CD14-positive monocyte (primary cell): ENCODE results near the gene GALNT17. TPM values are rescaled to one million over a fixed set of nuclear protein-coding genes. Genes with fewer than 3 reads are reported as not detected.

Experiments
- DNase-seq, 3 donors: peaks; one replicate each; pipeline ENCODE4 v3.0.0-alpha.2; 2011 to 2022
- H2AFZ ChIP-seq: 2 replicates; pipeline ENCODE4 v1.6.0; 2012; ENCODE audit warnings: mild to moderate bottlenecking, low read depth, low read length, inconsistent platforms; ENCODE audit not compliant: insufficient read depth, poor library complexity, severe bottlenecking
- H3K27ac ChIP-seq, 2 donors: 1 replicate in 1 of 2; 2 replicates in 1 of 2; pipeline ENCODE4 v1.5.1; 2012 to 2013; ENCODE audit warnings: low read length in 2 of 2, control low read depth in 1 of 2, inconsistent platforms in 1 of 2, low read depth in 1 of 2, mild to moderate bottlenecking in 1 of 2
- H3K27me3 ChIP-seq, 2 donors: one replicate each; pipeline versions ENCODE4 v1.6.0 to v1.6.1; 2011 to 2013; ENCODE audit warnings: low read length in 2 of 2; ENCODE audit not compliant: control insufficient read depth in 2 of 2, insufficient read depth in 2 of 2
- H3K36me3 ChIP-seq, 2 donors: replicated peaks in 1 of 2; 1 replicate in 1 of 2; 2 replicates in 1 of 2; pipeline versions ENCODE4 v1.5.1 to v1.6.1; 2012 to 2013; ENCODE audit warnings: low read length in 2 of 2, control low read depth in 1 of 2, inconsistent platforms in 1 of 2, mild to moderate bottlenecking in 1 of 2; ENCODE audit not compliant: insufficient read depth in 2 of 2, control insufficient read depth in 1 of 2
- H3K4me1 ChIP-seq, 2 donors: 1 replicate in 1 of 2; 2 replicates in 1 of 2; pipeline versions ENCODE4 v1.5.1 to v1.6.1; 2012 to 2013; ENCODE audit warnings: low read length in 2 of 2, control low read depth in 1 of 2, inconsistent platforms in 1 of 2, mild to moderate bottlenecking in 1 of 2, moderate library complexity in 1 of 2; ENCODE audit not compliant: insufficient read depth in 2 of 2, control insufficient read depth in 1 of 2
- H3K4me2 ChIP-seq: replicated peaks from 2 replicates; pipeline ENCODE3; 2012; ENCODE audit warnings: low read length, moderate library complexity, mild to moderate bottlenecking; ENCODE audit not compliant: poor library complexity, severe bottlenecking; ENCODE audit errors: extremely low read depth
- H3K4me3 ChIP-seq, 3 experiments: fragments of 200-600 bp in 1 of 3; sonication (generic) in 1 of 3; replicated peaks in 1 of 3; 1 replicate in 2 of 3; 2 replicates in 1 of 3; pipeline ENCODE4 v1.5.1; 2011 to 2013; ENCODE audit warnings: low read length in 3 of 3, mild to moderate bottlenecking in 3 of 3, control low read depth in 2 of 3, low read depth in 2 of 3, inconsistent platforms in 1 of 3, moderate library complexity in 1 of 3
- H3K79me2 ChIP-seq: 2 replicates; pipeline ENCODE4 v1.6.0; 2012; ENCODE audit warnings: mild to moderate bottlenecking, control low read depth, inconsistent platforms, low read length, moderate library complexity; ENCODE audit not compliant: insufficient read depth
- H3K9ac ChIP-seq: 2 replicates; pipeline ENCODE4 v1.6.0; 2017; ENCODE audit warnings: low read length, mild to moderate bottlenecking; ENCODE audit not compliant: insufficient read depth, poor library complexity, severe bottlenecking
- H3K9me3 ChIP-seq, 2 donors: replicated peaks in 1 of 2; 1 replicate in 1 of 2; 2 replicates in 1 of 2; pipeline versions ENCODE4 v1.5.1 to v1.6.1; 2012 to 2013; ENCODE audit warnings: low read length in 2 of 2, control low read depth in 1 of 2; ENCODE audit not compliant: control insufficient read depth in 1 of 2, insufficient read depth in 1 of 2
- H4K20me1 ChIP-seq: 2 replicates; pipeline ENCODE4 v1.6.0; 2012; ENCODE audit warnings: mild to moderate bottlenecking, low read length, control low read depth, moderate library complexity; ENCODE audit not compliant: insufficient read depth
- H3K27ac Mint-ChIP-seq, 7 donors: one replicate each; pipeline ENCODE4 v1.8.0; 2020; ENCODE audit warnings: mild to moderate bottlenecking in 7 of 7, mixed read lengths in 7 of 7, moderate library complexity in 6 of 7, inconsistent platforms in 2 of 7
- H3K27me3 Mint-ChIP-seq, 3 donors: one replicate each; pipeline ENCODE4 v1.8.0; 2021 to 2022; ENCODE audit warnings: low read depth in 3 of 3, mild to moderate bottlenecking in 3 of 3, mixed read lengths in 3 of 3, moderate library complexity in 3 of 3, inconsistent platforms in 1 of 3
- H3K36me3 Mint-ChIP-seq, 2 donors: one replicate each; pipeline ENCODE4 v1.8.0; 2020; ENCODE audit warnings: mixed read lengths in 2 of 2, inconsistent platforms in 1 of 2, mild to moderate bottlenecking in 1 of 2
- H3K4me1 Mint-ChIP-seq: one replicate; pipeline ENCODE4 v1.8.0; 2020; ENCODE audit warnings: mild to moderate bottlenecking, mixed read lengths
- H3K4me3 Mint-ChIP-seq, 2 donors: one replicate each; pipeline ENCODE4 v1.8.0; 2020; ENCODE audit warnings: mild to moderate bottlenecking in 2 of 2, mixed read lengths in 2 of 2, moderate library complexity in 1 of 2
- H3K9me3 Mint-ChIP-seq, 7 donors: one replicate each; pipeline ENCODE4 v1.8.0; 2020 to 2022; ENCODE audit warnings: mixed read lengths in 7 of 7, mild to moderate bottlenecking in 6 of 7, moderate library complexity in 6 of 7, inconsistent platforms in 2 of 7
- WGBS: methylation state at CpG from one replicate; pipeline ENCODE4 v1.1.5; 2013; ENCODE audit warnings: missing lambda C conversion rate; ENCODE audit not compliant: insufficient coverage; 5-methylcytosine and 5-hydroxymethylcytosine counted together
- intact Hi-C, 2 donors: fragments of 100-400 bp; cut with micrococcal nuclease; formaldehyde crosslinking; loops; one replicate each; pipeline versions ENCODE4 v1.15.0 to v1.15.1; 2023
- polyA plus RNA-seq, 3 donors: library from polyadenylated mRNA; depleted of rRNA in 1 of 3; unstranded in 2 of 3; stranded (reverse) in 1 of 3; fragments of 300-500 nt in 2 of 3; fragments of >200 nt in 1 of 3; fragmentation: Illumina TruSeq in 2 of 3; gene quantifications; 1 replicate in 2 of 3; 2 replicates in 1 of 3; pipeline ENCODE4 v1.2.3, GENCODE V29; 2012 to 2021
- TF ChIP-seq, protein P1 (sequence below): fragments of 200-600 bp; IDR thresholded peaks from one replicate; pipeline ENCODE4 v1.8.0; 2022; ENCODE audit warnings: antibody characterized with exemption, mild to moderate bottlenecking

GALNT17 gene
- polyA plus RNA-seq, 3 donors, result not detected

DNA sequence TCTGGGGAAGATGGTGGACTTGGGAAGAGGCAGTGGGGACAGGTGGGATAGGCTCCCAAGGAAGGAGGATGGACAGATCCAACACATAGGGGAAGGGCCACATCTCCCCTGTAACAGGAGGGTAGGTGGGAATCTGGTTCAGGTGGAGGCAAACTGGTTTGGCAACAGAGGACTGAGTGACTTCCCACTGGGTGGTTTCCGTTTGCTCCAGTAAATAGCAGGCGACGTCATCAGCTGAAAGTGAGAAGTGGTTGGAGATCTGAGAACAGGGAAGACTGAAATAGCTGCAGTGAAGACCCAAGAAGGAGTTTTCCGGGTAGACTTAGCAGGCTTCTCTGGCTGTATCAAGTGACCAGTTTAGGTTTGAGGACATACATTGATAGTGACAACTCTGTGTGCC, 504.4 kb downstream of the GALNT17 start:
- Mint-ChIP-seq H3K4me1 (no peaks in the 10 kb centered on the region), H3K9me3 (peaks cover 2 to 17% (median 7%) of the 10 kb centered on the region in 7 donors), H3K27me3 (peaks cover 1 to 2% (median 1%) of the 10 kb centered on the region in 3 donors), H3K27ac (no peak overlapping the region), H3K4me3 (no peak overlapping the region), H3K36me3 (no peaks in the 10 kb centered on the region)
- TF ChIP-seq, protein P1, sequence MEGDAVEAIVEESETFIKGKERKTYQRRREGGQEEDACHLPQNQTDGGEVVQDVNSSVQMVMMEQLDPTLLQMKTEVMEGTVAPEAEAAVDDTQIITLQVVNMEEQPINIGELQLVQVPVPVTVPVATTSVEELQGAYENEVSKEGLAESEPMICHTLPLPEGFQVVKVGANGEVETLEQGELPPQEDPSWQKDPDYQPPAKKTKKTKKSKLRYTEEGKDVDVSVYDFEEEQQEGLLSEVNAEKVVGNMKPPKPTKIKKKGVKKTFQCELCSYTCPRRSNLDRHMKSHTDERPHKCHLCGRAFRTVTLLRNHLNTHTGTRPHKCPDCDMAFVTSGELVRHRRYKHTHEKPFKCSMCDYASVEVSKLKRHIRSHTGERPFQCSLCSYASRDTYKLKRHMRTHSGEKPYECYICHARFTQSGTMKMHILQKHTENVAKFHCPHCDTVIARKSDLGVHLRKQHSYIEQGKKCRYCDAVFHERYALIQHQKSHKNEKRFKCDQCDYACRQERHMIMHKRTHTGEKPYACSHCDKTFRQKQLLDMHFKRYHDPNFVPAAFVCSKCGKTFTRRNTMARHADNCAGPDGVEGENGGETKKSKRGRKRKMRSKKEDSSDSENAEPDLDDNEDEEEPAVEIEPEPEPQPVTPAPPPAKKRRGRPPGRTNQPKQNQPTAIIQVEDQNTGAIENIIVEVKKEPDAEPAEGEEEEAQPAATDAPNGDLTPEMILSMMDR, result no peak
- Histone ChIP-seq H3K4me1 (no peaks in the 10 kb centered on the region), H3K9me3 (peaks cover 0 to 3% of the 10 kb centered on the region in 2 donors), H2AFZ (no peak overlapping the region), H3K4me3 (no peak overlapping the region), H3K27me3 (no peaks in the 10 kb centered on the region), H3K79me2 (no peaks in the 10 kb centered on the region), H3K27ac (no peak overlapping the region), H4K20me1 (no peaks in the 10 kb centered on the region), H3K4me2 (no peak overlapping the region), H3K36me3 (no peaks in the 10 kb centered on the region), H3K9ac (no peak overlapping the region)
- no peak for DNase-seq
- intact Hi-C loops, result no loop called here
- WGBS, result 54% methylated on average over 4 of the region's 4 CpGs

DNA sequence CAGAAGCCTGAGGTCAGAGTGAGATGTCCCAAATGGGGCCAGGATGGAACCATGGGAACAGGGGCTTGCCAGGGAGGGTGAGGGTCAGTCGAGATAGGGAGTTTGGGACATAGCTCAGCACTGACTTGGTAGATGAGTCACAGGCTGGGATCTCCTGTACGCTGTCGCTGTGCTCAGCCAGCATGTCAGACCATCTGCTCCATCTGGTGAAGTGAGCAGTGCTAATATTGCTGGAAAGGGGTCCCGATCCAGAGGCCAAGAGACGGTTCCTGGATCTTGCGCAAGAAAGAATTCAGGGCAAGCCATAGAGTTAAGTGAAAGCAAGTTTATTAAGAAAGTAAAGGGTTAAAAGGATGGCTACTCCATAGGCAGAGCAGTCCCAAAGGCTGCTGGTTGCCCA, 505.6 kb downstream of the GALNT17 start:
- Histone ChIP-seq H3K27me3 (no peaks in the 10 kb centered on the region), H3K9me3 (peaks cover 0 to 3% of the 10 kb centered on the region in 2 donors), H3K9ac (no peak overlapping the region), H3K36me3 (no peaks in the 10 kb centered on the region), H3K4me3 (no peak overlapping the region), H3K79me2 (no peaks in the 10 kb centered on the region), H3K27ac (no peak overlapping the region), H3K4me2 (no peak overlapping the region), H4K20me1 (no peaks in the 10 kb centered on the region), H2AFZ (no peak overlapping the region), H3K4me1 (no peaks in the 10 kb centered on the region)
- WGBS, result 94% methylated on average over 6 of the region's 6 CpGs
- Mint-ChIP-seq H3K9me3 (peaks cover 0 to 27% (median 7%) of the 10 kb centered on the region in 7 donors), H3K27me3 (peaks cover 1 to 2% (median 1%) of the 10 kb centered on the region in 3 donors), H3K36me3 (no peaks in the 10 kb centered on the region), H3K4me3 (no peak overlapping the region), H3K4me1 (no peaks in the 10 kb centered on the region), H3K27ac (no peak overlapping the region)
- TF ChIP-seq, protein P1, result no peak
- intact Hi-C loops, result no loop called here
- DNase-seq, result no peak
